Smooth muscle cell (in vitro differentiated cells): Measurements from ENCODE around the gene ZNF208. TPM values are rescaled to one million over a fixed set of nuclear protein-coding genes. Genes with fewer than 3 reads are reported as not detected.

Experiments used
- DNase-seq: peaks from one replicate; lab custom pipeline; 2025; ENCODE audit not compliant: unreplicated experiment; lab: John Stamatoyannopoulos, UW
- H2AFZ ChIP-seq: fragments of 200-600 bp; sonication (generic); 2 replicates; pipeline ENCODE4 v1.6.0; 2016; ENCODE audit warnings: antibody characterized with exemption, low read depth, mild to moderate bottlenecking
- H3F3A ChIP-seq: fragments of 200-600 bp; sonication (generic); 2 replicates; pipeline ENCODE4 v1.6.0; 2017; ENCODE audit warnings: antibody characterized with exemption, low read depth
- H3K27ac ChIP-seq: fragments of 200-600 bp; sonication (generic); 2 replicates; pipeline ENCODE4 v1.5.1; 2016; ENCODE audit warnings: low read depth, mild to moderate bottlenecking
- H3K27me3 ChIP-seq: fragments of 200-600 bp; sonication (generic); 2 replicates; pipeline ENCODE4 v1.6.1; 2016; ENCODE audit warnings: low read depth, mild to moderate bottlenecking
- H3K36me3 ChIP-seq: fragments of 200-600 bp; sonication (generic); 2 replicates; pipeline ENCODE4 v1.5.1; 2016; ENCODE audit warnings: low read depth
- H3K4me1 ChIP-seq: fragments of 200-600 bp; sonication (generic); 2 replicates; pipeline ENCODE4 v1.5.1; 2016; ENCODE audit warnings: low read depth
- H3K4me2 ChIP-seq: fragments of 200-600 bp; sonication (generic); 2 replicates; pipeline ENCODE4 v1.6.0; 2016; ENCODE audit warnings: mild to moderate bottlenecking
- H3K4me3 ChIP-seq: fragments of 200-600 bp; sonication (generic); 2 replicates; pipeline ENCODE4 v1.5.1; 2016; ENCODE audit warnings: mild to moderate bottlenecking
- H3K79me2 ChIP-seq: fragments of 200-600 bp; sonication (generic); 2 replicates; pipeline ENCODE4 v1.6.0; 2016; ENCODE audit warnings: low read depth, mild to moderate bottlenecking
- H3K9ac ChIP-seq: fragments of 200-600 bp; sonication (generic); 2 replicates; pipeline ENCODE4 v1.6.0; 2016; ENCODE audit warnings: low read depth
- H3K9me3 ChIP-seq: fragments of 200-600 bp; sonication (generic); replicated peaks from 2 replicates; pipeline ENCODE4 v1.5.1; 2016; ENCODE audit warnings: low read depth
- H4K20me1 ChIP-seq: fragments of 200-600 bp; sonication (generic); 2 replicates; pipeline ENCODE4 v1.6.0; 2016; ENCODE audit warnings: low read depth
- CTCF ChIP-seq: fragments of 200-600 bp; sonication (generic); IDR thresholded peaks from 2 replicates; pipeline ENCODE4 v1.5.1; 2017; ENCODE audit warnings: borderline replicate concordance, mild to moderate bottlenecking, antibody characterized with exemption; ENCODE audit not compliant: insufficient read depth, poor library complexity, severe bottlenecking
- WGBS: methylation state at CpG from one replicate; pipeline ENCODE4 v1.1.7; 2016; ENCODE audit warnings: low lambda C conversion rate; 5-methylcytosine and 5-hydroxymethylcytosine counted together
- polyA plus RNA-seq: library from polyadenylated mRNA; unstranded; fragments of >200 nt; fragmentation: Nextera tagmentation; extraction: Ambion mirVana; gene quantifications from 2 replicates; pipeline ENCODE4 v1.2.1, GENCODE V29; 2016
- total RNA-seq: library from RNA; depleted of rRNA; stranded (reverse); fragments of >200 nt; gene quantifications from 2 replicates; pipeline ENCODE4 v1.2.3, GENCODE V29; 2014

Gene ZNF208
- total and polyA plus RNA-seq, 2 experiments from 2014 or later, result not detected

GRCh38 chr19:21912654-21913053 lies 98.1 kb downstream of the ZNF208 start:
- no peak overlapping the region for H3K4me2 ChIP-seq
- no peaks in the 10 kb centered on the region for H3K9me3 ChIP-seq
- no peak overlapping the region for H3K4me3 ChIP-seq
- TF ChIP-seq CTCF, result no peak
- no peak for DNase-seq
- H3K27ac ChIP-seq, result no peak overlapping the region
- H4K20me1 ChIP-seq, result no peaks in the 10 kb centered on the region
- H2AFZ ChIP-seq, result no peak overlapping the region
- H3K27me3 ChIP-seq, result no peaks in the 10 kb centered on the region
- H3K79me2 ChIP-seq, result no peaks in the 10 kb centered on the region
- H3K36me3 ChIP-seq, result no peaks in the 10 kb centered on the region
- no peaks in the 10 kb centered on the region for H3K4me1 ChIP-seq
- no peak overlapping the region for H3K9ac ChIP-seq
- no peaks in the 10 kb centered on the region for H3F3A ChIP-seq
- WGBS, result 94% methylated on average over 2 of the region's 2 CpGs

GRCh38 chr19:21910318-21910717 lies 100.4 kb downstream of the ZNF208 start:
- no peak overlapping the region for H3K9ac ChIP-seq
- no peak overlapping the region for H2AFZ ChIP-seq
- H3K4me3 ChIP-seq, result no peak overlapping the region
- H3K27me3 ChIP-seq, result no peaks in the 10 kb centered on the region
- no peaks in the 10 kb centered on the region for H4K20me1 ChIP-seq
- H3K4me1 ChIP-seq, result no peaks in the 10 kb centered on the region
- no peaks in the 10 kb centered on the region for H3K79me2 ChIP-seq
- H3K9me3 ChIP-seq, result no peaks in the 10 kb centered on the region
- no peak overlapping the region for H3K27ac ChIP-seq
- no peaks in the 10 kb centered on the region for H3K36me3 ChIP-seq
- no peak for DNase-seq
- no peak overlapping the region for H3K4me2 ChIP-seq
- no peaks in the 10 kb centered on the region for H3F3A ChIP-seq
- TF ChIP-seq CTCF, result no peak
- 84% methylated on average over 2 of the region's 2 CpGs for WGBS

- no peaks in the 10 kb centered on the region for H3K27me3 ChIP-seq
- H3K4me3 ChIP-seq, result no peak overlapping the region
- no peaks in the 10 kb centered on the region for H3K36me3 ChIP-seq
- H3K79me2 ChIP-seq, result no peaks in the 10 kb centered on the region
- 69% methylated on average over 3 of the region's 3 CpGs for WGBS
- H3K9me3 ChIP-seq, result peaks cover 4% of the 10 kb centered on the region
- H3K4me2 ChIP-seq, result no peak overlapping the region
- H4K20me1 ChIP-seq, result no peaks in the 10 kb centered on the region
- no peak for DNase-seq
- H2AFZ ChIP-seq, result no peak overlapping the region
- no peak overlapping the region for H3K9ac ChIP-seq
- no peaks in the 10 kb centered on the region for H3F3A ChIP-seq
- H3K27ac ChIP-seq, result no peak overlapping the region
- TF ChIP-seq CTCF, result no peak
- no peaks in the 10 kb centered on the region for H3K4me1 ChIP-seq
These were observed 102.7 kb downstream of the ZNF208 start for GRCh38 chr19:21908066-21908465.

- Histone ChIP-seq H3K4me2 (no peak overlapping the region), H3K27me3 (no peaks in the 10 kb centered on the region), H3K79me2 (no peaks in the 10 kb centered on the region), H3K27ac (no peak overlapping the region), H3K9ac (no peak overlapping the region), H3K4me1 (no peaks in the 10 kb centered on the region), H3K9me3 (peaks cover 8% of the 10 kb centered on the region), H3K36me3 (no peaks in the 10 kb centered on the region), H4K20me1 (no peaks in the 10 kb centered on the region), H3F3A (no peaks in the 10 kb centered on the region), H2AFZ (no peak overlapping the region), H3K4me3 (no peak overlapping the region)
- no peak for DNase-seq
- no peak for TF ChIP-seq CTCF
- 77% methylated on average over 4 of the region's 4 CpGs for WGBS
These were observed 103.2 kb downstream of the ZNF208 start for GRCh38 chr19:21907516-21907915.
